K562 (cell line): Measurements from ENCODE around the gene PLEKHH2. TPM values are rescaled to one million over a fixed set of nuclear protein-coding genes. Genes with fewer than 3 reads are reported as not detected.

Experiments used
- ATAC-seq: fragments of 200-7000 bp; cut with Tn5 transposase; 3 replicates; pipeline ENCODE4 v1.9.1; 2020; ENCODE audit warnings: moderate library complexity
- BruUV-seq: library from RNA; stranded (reverse); fragments of 400-500 nt; replicated peaks from 2 replicates; lab custom pipeline; 2021; lab: Mats Ljungman, UMichigan
- CTCF ChIA-PET: fragments of 300-600 bp; formaldehyde crosslinking; extraction: SDS; loops from one replicate; lab custom pipeline; 2021; ENCODE audit warnings: low intra/inter-chr PET ratio; lab: Yijun Ruan, JAX
- POLR2A ChIA-PET: fragments of 300-600, 350-650 bp; sonication (Branson Sonifier 250); formaldehyde crosslinking; extraction: SDS; loops from one replicate; lab custom pipeline; 2021; ENCODE audit warnings: antibody characterized with exemption, inconsistent platforms; lab: Yijun Ruan, JAX
- DNase-seq, 4 experiments: peaks; one replicate each; pipeline versions ENCODE4 v3.0.0 to v3.0.0-alpha.2; 2011 to 2018; ENCODE audit warnings: low spot score in 3 of 4, mixed read lengths in 3 of 4; ENCODE audit errors: extremely low read depth in 1 of 4
- FAIRE-seq: peaks from 2 replicates; lab custom pipeline; 2011; peaks lifted over from hg19 to GRCh38; lab: Jason Lieb, UNC
- H2AFZ ChIP-seq: 2 replicates; pipeline ENCODE4 v1.6.0; 2011; ENCODE audit warnings: low read depth, low read length, control low read depth, inconsistent platforms
- H3K27ac ChIP-seq: fragments of 200-600 bp; 3 replicates; pipeline ENCODE4 v1.8.0; 2011; ENCODE audit warnings: low read depth, mild to moderate bottlenecking, control low read depth, inconsistent platforms, low read length, moderate library complexity, mixed read lengths; ENCODE audit errors: extremely low read depth
- H3K27me3 ChIP-seq, 2 experiments: fragments of 300-600 bp in 1 of 2; 2 replicates in 1 of 2; 3 replicates in 1 of 2; pipeline versions ENCODE4 v1.6.0 to v1.8.0; 2011; ENCODE audit warnings: inconsistent platforms in 2 of 2, low read length in 2 of 2, mild to moderate bottlenecking in 1 of 2, mixed read lengths in 1 of 2, moderate library complexity in 1 of 2; ENCODE audit not compliant: control insufficient read depth in 2 of 2, insufficient read depth in 2 of 2
- H3K36me3 ChIP-seq: fragments of 300-600 bp; 3 replicates; pipeline ENCODE4 v1.8.0; 2011; ENCODE audit warnings: mild to moderate bottlenecking, low read length, inconsistent platforms; ENCODE audit not compliant: control insufficient read depth, insufficient read depth
- H3K4me1 ChIP-seq, 2 experiments: fragments of 200-600 bp in 1 of 2; replicated peaks in 1 of 2; 2 replicates in 1 of 2; 3 replicates in 1 of 2; pipeline versions ENCODE4 v1.5.1 to v1.8.0; 2011; ENCODE audit warnings: inconsistent platforms in 2 of 2, low read length in 2 of 2, mild to moderate bottlenecking in 1 of 2, mixed read lengths in 1 of 2, moderate library complexity in 1 of 2; ENCODE audit not compliant: control insufficient read depth in 2 of 2, insufficient read depth in 2 of 2
- H3K4me2 ChIP-seq: 2 replicates; pipeline ENCODE4 v1.6.1; 2011; ENCODE audit warnings: low read length, control low read depth, inconsistent platforms, mixed read lengths; ENCODE audit not compliant: insufficient read depth
- H3K4me3 ChIP-seq: fragments of 200-600 bp; sonication (generic), shearing (Covaris generic); 2 replicates; pipeline ENCODE4 v1.5.1; 2016; ENCODE audit warnings: control low read depth, inconsistent platforms
- H3K79me2 ChIP-seq: fragments of 200-600 bp; 3 replicates; pipeline ENCODE4 v1.8.0; 2011; ENCODE audit warnings: low read length, inconsistent platforms; ENCODE audit not compliant: control insufficient read depth, insufficient read depth
- H3K9ac ChIP-seq, 2 experiments: 2 replicates each; pipeline versions ENCODE4 v1.6.0 to v1.6.1; 2011; ENCODE audit warnings: low read depth in 2 of 2, low read length in 2 of 2, control low read depth in 1 of 2, inconsistent platforms in 1 of 2, mild to moderate bottlenecking in 1 of 2, mixed read lengths in 1 of 2; ENCODE audit not compliant: insufficient read depth in 1 of 2
- H3K9me1 ChIP-seq: one replicate; pipeline ENCODE4 v1.6.0; 2011; ENCODE audit warnings: inconsistent platforms, mild to moderate bottlenecking, low read length, moderate library complexity; ENCODE audit not compliant: control insufficient read depth, insufficient read depth
- H3K9me3 ChIP-seq: replicated peaks from 2 replicates; pipeline ENCODE4 v1.5.1; 2011; ENCODE audit warnings: low read depth, low read length, inconsistent platforms; ENCODE audit not compliant: control insufficient read depth, insufficient read depth
- H4K20me1 ChIP-seq: replicated peaks from 2 replicates; pipeline ENCODE4 v1.6.1; 2011; ENCODE audit warnings: low read length, inconsistent platforms, mixed read lengths; ENCODE audit not compliant: control insufficient read depth, insufficient read depth
- NR2C1 ChIP-seq, 2 experiments: fragments of 450-650 bp; IDR thresholded peaks; 2 replicates each; pipeline ENCODE4 v1.6.1; 2017; ENCODE audit warnings: mild to moderate bottlenecking in 2 of 2, antibody characterized with exemption in 1 of 2, inconsistent platforms in 1 of 2, missing compliant biosample characterization in 1 of 2, missing genetic modification characterization in 1 of 2
- PHF8 ChIP-seq: fragments of 200-600 bp; sonication (generic); IDR thresholded peaks from 2 replicates; pipeline ENCODE4 v1.6.1; 2012; ENCODE audit warnings: mixed run types, mild to moderate bottlenecking, inconsistent platforms, low read length, moderate library complexity, borderline replicate concordance
- SOX6 ChIP-seq: fragments of 450-650 bp; IDR thresholded peaks from 2 replicates; pipeline ENCODE4 v1.6.1; 2014; ENCODE audit warnings: mild to moderate bottlenecking
- ZNF77 ChIP-seq: fragments of 250-450 bp; sonication (Bioruptor Pico); IDR thresholded peaks from 2 replicates; pipeline ENCODE4 v1.5.0; 2020
- WGBS: fragments of 100-300 bp; shearing (Covaris generic); methylation state at CpG from one replicate; pipeline ENCODE4 v1.1.6; 2016; ENCODE audit warnings: low coverage, mixed read lengths; ENCODE audit not compliant: insufficient coverage; ENCODE audit errors: missing lambda C conversion rate; 5-methylcytosine and 5-hydroxymethylcytosine counted together
- in situ Hi-C: fragments of 300-500 bp; cut with MboI; formaldehyde crosslinking; loops from 4 replicates; pipeline ENCODE4 v1.15.0; 2018; ENCODE audit warnings: inconsistent platforms, mixed read lengths
- intact Hi-C: fragments of 100-400 bp; cut with micrococcal nuclease; formaldehyde crosslinking; loops from 2 replicates; pipeline ENCODE4 v1.14.2; 2022
- polyA plus RNA-seq, 8 experiments: library from polyadenylated mRNA; depleted of rRNA in 4 of 8; stranded (reverse) in 5 of 8; unstranded in 3 of 8; fragments of >200 nt; fragmentation: Nextera tagmentation in 2 of 8; fragmentation: Illumina TruSeq in 1 of 8; extraction: Ambion mirVana in 2 of 8; extraction: Trizol in 1 of 8; gene quantifications; 2 replicates each; pipeline versions ENCODE4 v1.2.1 to v1.2.3, GENCODE V29; 2011 to 2014; ENCODE audit warnings: inconsistent platforms in 1 of 8, missing spikeins in 1 of 8
- total RNA-seq, 7 experiments: library from RNA; depleted of rRNA in 6 of 7; stranded (reverse); fragments of >200 nt in 6 of 7; fragmentation: Illumina TruSeq in 2 of 7; extraction: Trizol in 2 of 7; gene quantifications; 2 replicates each; pipeline versions ENCODE4 v1.2.1 to v1.2.3, GENCODE V29; 2011 to 2021; ENCODE audit warnings: low replicate concordance in 1 of 7
- TF ChIP-seq, protein P1 (sequence below), 2 experiments: fragments of 450-650 bp; conservative IDR thresholded peaks; 2 replicates each; pipeline ENCODE4 v1.6.1; 2017; ENCODE audit warnings: mild to moderate bottlenecking in 2 of 2, moderate library complexity in 2 of 2

The PLEKHH2 gene
- total and polyA plus RNA-seq, 9 of the 15 experiments (the other 6 are each of a cell fraction or from before 2014, with no cell fraction given): 0.77 to 13.5 (median 2.7) TPM

DNA sequence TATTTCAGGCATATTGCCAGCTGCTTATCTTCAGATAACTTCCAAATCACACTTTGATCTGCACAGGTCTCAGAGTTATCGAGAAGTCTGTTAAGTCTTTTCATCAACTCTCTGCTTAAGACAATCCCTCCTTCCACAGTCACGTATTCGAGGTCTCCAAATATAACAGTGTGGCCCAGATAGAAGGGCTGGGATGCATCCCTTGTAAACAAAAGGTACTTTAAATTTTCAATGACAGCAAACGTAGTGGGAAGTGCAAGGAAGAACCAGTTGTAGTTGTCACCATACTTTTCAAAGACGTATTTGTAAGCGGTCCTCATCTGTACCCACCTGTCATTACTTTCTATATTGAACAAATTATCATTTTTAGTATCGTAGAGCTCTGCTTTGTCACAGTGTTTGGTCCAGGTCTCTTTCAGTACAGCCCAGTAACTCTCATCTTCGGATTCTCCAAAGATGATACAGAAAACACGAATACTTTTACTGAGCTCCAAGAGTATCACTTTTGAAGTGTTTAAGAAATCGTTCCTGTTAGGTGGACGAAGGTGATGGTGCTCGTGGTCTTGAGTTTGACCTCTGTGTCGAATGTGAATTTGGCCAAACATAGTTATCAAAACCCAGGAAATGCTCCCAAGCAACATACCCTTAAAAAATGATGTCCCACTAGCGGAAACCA is 38.7 kb downstream of the PLEKHH2 start:
- BruUV-seq: TSS peak; percentile 90
- no peaks in the 10 kb centered on the region for H3K4me1 ChIP-seq
- H3K4me3 ChIP-seq: peak overlapping the region; percentile 38
- H3K27ac ChIP-seq: no peak overlapping the region; the same call in 1 of the 3 replicates
- H2AFZ ChIP-seq: peak overlapping the region; percentile 85
- CTCF ChIA-PET: no interaction called here
- peak; percentile 59 for FAIRE-seq
- 34% methylated on average over 14 of the region's 14 CpGs for WGBS
- in situ Hi-C loops: no loop called here
- ATAC-seq: peak; percentile 27; the same call in 2 of the 3 replicates
- H3K9ac ChIP-seq: peak overlapping the region; percentile 59 to 79
- H4K20me1 ChIP-seq: no peaks in the 10 kb centered on the region
- no peaks in the 10 kb centered on the region for H3K79me2 ChIP-seq
- H3K27me3 ChIP-seq: no peaks in the 10 kb centered on the region
- TF ChIP-seq SOX6 (no peak), PHF8 (peak; percentile 61; the same call in 1 of the 2 replicates), ZNF77 (CRISPR knock-in tag) (no peak), NR2C1 (IDR thresholded peaks at IDR 0.05) (no peak), NR2C1 (tag; IDR thresholded peaks at IDR 0.05) (0 out of 2 replicates have a peak, but pooled peaks have one; percentile 26)
- TF ChIP-seq, protein P1, sequence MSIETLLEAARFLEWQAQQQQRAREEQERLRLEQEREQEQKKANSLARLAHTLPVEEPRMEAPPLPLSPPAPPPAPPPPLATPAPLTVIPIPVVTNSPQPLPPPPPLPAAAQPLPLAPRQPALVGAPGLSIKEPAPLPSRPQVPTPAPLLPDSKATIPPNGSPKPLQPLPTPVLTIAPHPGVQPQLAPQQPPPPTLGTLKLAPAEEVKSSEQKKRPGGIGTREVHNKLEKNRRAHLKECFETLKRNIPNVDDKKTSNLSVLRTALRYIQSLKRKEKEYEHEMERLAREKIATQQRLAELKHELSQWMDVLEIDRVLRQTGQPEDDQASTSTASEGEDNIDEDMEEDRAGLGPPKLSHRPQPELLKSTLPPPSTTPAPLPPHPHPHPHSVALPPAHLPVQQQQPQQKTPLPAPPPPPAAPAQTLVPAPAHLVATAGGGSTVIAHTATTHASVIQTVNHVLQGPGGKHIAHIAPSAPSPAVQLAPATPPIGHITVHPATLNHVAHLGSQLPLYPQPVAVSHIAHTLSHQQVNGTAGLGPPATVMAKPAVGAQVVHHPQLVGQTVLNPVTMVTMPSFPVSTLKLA (conservative IDR thresholded peaks at IDR 0.05): 0 out of 4 replicates have a peak, but pooled peaks of 1 of the 2 experiments have one; percentile 20
- POLR2A ChIA-PET: interaction anchor here (1.0 to 1.3 kb wide), 2 partner anchors 24 to 25 kb away, joined by 3 read pairs; no protein-coding TSS in a partner anchor
- H3K9me3 ChIP-seq: no peaks in the 10 kb centered on the region
- H3K36me3 ChIP-seq: no peaks in the 10 kb centered on the region
- peak overlapping the region; percentile 68 for H3K4me2 ChIP-seq
- no peaks in the 10 kb centered on the region for H3K9me1 ChIP-seq
- intact Hi-C loops: no loop called here
- no peak for DNase-seq
